GM20000 (cell line): ENCODE data around the gene VWA3A.

Experiments
- DNase-seq: peaks from one replicate; pipeline ENCODE4 v3.0.0; 2012; ENCODE audit warnings: low spot score
- TF ChIP-seq, protein P1 (sequence below): IDR thresholded peaks from 2 replicates; pipeline ENCODE4 v1.5.1; 2012; ENCODE audit warnings: mild to moderate bottlenecking, control low read depth; ENCODE audit errors: extremely low read depth, missing control alignments

Gene VWA3A

DNA sequence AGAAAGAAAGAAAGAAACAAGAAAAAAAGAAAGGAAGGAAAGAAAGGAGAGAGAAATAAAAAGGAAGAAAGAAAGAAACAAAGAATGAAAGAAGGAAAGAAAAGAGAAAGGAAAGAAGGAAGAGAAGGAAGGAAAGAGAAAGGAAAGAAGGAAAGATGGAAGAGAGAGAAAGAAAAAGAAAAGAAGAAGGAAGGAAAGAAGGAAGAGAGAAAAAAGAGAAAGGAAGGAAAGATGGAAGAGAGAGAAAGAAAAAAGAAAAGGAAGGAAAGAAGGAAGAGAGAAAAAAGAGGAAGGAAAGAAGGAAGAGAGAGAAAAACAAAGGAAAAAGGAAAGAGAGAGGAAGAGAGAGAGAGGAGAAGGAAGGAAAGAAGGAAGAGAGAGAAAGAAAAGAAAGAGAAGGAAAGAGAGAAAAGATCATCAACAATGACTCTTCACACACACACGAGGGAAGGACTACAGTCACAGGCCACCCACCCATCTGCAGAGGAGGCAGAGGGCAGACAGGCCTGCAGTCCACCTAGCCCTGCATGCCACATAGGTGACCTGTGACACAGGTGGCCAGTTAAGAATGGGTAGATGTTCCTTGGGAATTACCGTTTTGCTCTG lies 23.9 kb downstream of the VWA3A start:
- no peak for DNase-seq
- TF ChIP-seq, protein P1, sequence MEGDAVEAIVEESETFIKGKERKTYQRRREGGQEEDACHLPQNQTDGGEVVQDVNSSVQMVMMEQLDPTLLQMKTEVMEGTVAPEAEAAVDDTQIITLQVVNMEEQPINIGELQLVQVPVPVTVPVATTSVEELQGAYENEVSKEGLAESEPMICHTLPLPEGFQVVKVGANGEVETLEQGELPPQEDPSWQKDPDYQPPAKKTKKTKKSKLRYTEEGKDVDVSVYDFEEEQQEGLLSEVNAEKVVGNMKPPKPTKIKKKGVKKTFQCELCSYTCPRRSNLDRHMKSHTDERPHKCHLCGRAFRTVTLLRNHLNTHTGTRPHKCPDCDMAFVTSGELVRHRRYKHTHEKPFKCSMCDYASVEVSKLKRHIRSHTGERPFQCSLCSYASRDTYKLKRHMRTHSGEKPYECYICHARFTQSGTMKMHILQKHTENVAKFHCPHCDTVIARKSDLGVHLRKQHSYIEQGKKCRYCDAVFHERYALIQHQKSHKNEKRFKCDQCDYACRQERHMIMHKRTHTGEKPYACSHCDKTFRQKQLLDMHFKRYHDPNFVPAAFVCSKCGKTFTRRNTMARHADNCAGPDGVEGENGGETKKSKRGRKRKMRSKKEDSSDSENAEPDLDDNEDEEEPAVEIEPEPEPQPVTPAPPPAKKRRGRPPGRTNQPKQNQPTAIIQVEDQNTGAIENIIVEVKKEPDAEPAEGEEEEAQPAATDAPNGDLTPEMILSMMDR = no peak

DNA sequence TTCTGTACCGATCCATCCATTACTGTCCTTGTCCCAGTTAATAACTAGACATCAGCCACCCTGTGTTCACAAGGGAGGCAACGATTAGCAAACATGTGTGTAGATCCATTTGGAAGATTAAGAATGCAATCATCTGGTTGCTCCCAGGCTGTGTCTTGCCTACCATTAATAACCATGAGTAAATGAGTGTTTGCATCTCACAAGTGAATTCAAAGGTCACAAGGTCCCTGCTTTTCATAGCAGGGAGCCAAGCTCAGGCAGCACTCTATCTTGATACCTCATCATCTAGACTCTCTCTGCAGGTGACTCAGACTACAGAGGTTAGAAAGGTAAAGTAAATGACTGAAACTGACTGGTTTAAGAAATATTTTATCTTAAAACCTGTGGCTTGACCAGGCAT lies 25.3 kb downstream of the VWA3A start:
- TF ChIP-seq, protein P1 = no peak
- no peak for DNase-seq

DNA sequence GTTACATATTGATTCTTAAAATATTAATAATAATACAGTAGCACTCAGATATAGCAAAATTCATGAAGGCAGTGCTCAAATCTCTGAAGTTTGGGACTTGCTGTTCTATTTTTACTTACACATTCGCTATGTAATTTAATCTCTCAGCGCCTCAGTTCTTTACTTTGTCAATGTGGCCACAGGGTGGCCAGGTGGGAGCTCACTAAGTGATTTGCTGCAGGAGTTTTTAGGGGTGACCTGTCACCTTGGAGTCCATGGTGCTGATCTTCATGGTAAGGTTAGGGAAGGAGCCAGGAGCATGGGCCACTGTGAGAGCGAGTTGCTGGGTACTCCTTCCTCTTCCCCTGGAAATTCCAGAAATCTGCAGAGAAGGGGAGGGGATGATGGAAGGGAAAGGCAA lies 28.1 kb downstream of the VWA3A start:
- TF ChIP-seq, protein P1 = no peak
- DNase-seq = no peak

DNA sequence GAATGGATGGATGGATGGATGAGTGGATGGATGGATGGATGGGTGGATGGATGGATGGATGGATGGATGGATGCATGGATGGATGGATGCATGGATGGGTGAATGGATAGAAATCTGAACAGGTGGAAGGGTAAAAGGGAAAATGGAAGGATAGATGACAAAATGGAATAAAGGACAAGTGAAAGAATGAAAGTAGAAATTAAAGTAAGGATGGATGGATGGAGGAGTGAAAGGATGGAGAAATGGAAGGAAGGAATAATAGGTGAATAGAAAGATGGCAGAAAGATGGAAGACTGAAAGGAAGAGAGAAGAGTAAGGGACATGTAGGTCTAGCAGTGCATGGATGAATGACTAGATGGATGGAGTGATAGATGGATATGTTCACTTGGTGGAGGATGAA lies 29.9 kb downstream of the VWA3A start:
- no peak for DNase-seq
- TF ChIP-seq, protein P1 = no peak

DNA sequence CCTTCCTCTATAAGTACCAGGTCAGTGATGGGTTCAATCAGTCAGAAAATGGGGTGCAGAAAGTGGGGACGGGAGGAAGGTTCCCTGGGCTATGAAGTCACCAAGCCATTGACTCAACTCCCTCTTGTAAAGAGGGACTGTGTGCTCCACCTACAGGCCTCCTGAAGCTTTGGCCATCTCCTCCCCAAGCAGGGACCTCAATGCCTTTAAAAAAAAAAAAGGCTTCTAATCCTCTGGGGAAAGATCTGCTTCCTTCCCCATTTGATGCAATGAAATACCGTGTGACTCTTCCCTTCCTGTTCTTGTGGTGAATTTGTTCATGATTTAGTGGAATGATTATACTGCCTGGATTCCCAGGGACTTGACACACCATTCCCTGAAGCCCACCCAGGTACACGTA lies 30.8 kb downstream of the VWA3A start:
- TF ChIP-seq, protein P1 = peak; percentile 26
- DNase-seq = no peak

DNA sequence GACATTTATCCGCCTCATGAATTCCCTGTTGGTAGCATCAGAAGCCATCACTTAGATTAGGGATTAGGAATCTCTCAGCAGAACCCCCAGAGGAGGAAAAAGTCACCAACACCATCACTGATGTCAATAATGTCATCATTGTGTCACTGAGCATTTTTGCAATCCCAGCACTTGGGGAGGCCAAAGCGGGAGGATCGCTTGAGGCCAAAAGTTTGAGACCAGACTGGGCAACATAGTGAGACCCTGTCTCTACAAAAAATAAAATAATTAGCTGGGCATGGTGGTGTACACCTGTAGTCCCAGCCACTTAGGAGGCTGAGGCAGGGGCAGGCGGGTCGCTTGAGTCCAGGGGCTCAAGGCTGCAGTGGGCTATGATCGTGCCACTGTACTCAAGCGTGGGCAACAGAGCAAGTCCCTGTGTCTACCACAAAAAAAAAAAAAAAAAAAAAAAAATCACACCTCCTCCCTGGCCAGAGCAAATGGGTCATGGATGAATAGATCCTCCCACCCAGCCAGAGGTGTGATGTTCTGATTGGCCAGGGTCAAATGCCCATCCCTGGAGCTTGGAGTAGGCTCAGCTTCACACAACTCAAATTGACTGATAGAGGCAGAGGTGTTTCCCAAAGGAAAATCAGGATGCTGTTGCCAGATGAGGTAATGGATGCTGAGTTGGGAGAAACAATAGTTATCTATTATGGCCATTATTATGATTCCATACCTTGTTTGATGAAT lies 31.6 kb downstream of the VWA3A start:
- TF ChIP-seq, protein P1 = no peak
- no peak for DNase-seq

DNA sequence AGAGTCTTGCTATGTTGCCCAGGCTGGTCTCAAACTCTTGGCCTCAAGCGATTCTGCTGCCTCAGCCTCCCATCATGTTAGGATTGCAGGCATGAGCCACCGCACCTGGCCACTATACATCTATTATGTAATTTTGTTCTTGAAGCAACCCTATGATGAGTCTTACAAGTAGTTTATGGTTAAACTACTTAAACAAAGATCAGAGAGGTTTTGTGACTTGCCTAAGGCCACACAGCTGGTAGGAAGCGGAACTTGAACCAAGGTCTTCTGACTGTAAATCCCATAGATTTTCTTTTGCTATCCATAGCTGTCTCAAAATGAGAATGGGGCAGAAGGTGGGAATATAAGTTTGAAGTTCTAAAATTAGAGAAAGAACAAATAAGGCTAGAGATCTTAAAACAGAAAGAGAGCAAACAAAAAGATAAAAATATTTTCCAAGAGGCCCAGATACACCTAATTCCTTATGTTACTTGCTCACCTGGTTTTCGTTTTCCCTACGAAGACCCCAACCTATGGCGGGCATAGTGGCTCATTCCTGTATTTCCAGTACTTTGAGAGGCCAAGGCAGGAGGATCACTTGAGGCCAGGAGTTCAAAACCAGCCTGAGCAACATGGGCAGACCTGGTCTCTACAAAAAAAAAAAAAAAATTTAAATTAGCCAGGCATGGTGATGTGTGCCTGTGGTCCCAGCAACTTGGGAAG lies 32.4 kb downstream of the VWA3A start:
- TF ChIP-seq, protein P1 = no peak
- no peak for DNase-seq
